HG03378 (cell line): ENCODE data around the gene TMEM92.
"Not testable (repeated sequence)": the region's sequence is repeated elsewhere in the genome, so short reads cannot be mapped to it uniquely, and the experiment has no call there.

Source experiments
- ATAC-seq: cut with Tn5 transposase; IDR thresholded peaks from one replicate; pipeline ENCODE4 v1.9.1; 2021; ENCODE audit warnings: mild to moderate bottlenecking, moderate library complexity; ENCODE audit not compliant: unreplicated experiment

Gene TMEM92

GRCh38 chr17:50297407-50297865, 23.2 kb downstream of the TMEM92 start:
- ATAC-seq, result no peak

DNA sequence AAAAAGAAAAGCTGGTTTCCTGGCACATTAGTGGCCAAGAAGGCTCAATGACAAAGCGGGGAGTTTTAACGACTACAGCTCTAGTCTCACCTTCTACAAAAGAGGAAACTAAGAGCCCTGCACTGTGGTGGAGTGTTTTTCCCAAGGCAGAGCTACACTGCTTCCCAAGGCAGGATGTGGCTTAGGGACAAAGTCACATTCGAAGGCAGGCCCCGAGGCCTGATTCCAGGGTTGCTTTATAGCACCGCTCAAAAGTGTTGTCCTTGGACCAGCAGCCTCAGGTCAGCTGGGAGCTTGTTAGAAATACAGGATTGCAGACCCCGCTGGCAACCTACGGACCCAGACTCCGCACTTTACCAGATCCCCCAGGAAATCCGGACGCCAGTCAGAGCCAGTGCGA, 23.8 kb downstream of the TMEM92 start:
- no peak for ATAC-seq

GRCh38 chr17:50299776-50300175, 25.5 kb downstream of the TMEM92 start:
- ATAC-seq, result no peak

DNA sequence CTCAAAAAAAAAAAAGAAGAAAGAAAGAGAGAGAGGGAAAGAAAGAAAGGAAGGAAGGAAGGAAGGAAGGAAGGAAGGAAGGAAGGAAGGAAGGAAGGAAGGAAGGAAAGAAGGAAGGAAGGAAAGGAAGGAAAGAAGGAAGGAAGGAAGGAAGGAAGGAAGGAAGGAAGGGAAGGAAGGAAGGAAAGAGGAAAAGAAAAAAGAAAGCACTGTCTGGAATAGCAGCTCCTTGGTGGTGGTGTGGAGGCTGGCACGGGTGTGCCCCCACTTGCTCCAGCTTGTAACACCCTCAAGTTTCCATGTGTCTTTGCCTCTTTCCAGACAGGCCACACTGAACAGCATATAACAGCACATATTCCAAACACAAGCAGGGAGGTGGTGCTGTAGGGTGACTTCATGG, 26.6 kb downstream of the TMEM92 start:
- ATAC-seq, result not testable (repeated sequence)

GRCh38 chr17:50301891-50302584, 27.8 kb downstream of the TMEM92 start:
- no peak for ATAC-seq

DNA sequence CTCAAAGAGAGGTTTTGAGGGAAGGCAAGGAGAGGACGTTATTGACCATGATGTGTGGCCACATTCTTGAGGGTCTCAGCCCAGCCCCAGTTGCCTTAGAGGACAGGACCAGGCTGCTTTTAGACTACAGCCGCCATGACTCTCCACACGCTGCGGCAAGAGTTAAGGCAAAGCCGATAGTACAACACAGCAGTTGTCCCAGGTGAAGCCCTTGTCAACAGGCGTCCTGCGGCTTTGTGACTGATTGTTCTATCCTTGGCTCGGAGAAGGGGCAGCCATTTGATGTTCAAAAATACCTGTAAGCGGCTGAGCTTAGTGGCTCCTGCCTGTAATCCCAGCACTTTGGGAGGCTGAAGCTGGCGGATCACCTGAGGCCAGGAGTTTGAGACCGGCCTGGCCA, 28.8 kb downstream of the TMEM92 start:
- ATAC-seq, result no peak

DNA sequence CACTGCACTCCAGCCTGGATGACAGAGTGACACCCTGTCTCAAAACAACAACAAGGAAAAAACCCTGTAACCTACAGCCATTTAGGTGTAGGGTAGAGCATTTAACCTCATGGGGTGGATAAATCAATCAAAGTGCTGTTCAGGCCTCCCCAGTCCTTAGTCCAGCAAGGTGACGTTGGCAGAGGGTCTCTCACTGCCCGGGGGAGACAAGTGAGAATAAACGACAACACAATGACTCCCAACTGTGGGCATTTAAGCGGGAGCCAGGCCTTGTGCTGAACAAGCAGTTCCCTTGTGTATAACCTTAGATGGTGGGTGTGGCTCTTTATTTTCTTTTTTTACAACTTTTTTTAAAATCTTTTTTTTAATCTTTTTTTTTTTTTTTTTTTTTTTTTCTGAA, 29.3 kb downstream of the TMEM92 start:
- ATAC-seq, result no peak

DNA sequence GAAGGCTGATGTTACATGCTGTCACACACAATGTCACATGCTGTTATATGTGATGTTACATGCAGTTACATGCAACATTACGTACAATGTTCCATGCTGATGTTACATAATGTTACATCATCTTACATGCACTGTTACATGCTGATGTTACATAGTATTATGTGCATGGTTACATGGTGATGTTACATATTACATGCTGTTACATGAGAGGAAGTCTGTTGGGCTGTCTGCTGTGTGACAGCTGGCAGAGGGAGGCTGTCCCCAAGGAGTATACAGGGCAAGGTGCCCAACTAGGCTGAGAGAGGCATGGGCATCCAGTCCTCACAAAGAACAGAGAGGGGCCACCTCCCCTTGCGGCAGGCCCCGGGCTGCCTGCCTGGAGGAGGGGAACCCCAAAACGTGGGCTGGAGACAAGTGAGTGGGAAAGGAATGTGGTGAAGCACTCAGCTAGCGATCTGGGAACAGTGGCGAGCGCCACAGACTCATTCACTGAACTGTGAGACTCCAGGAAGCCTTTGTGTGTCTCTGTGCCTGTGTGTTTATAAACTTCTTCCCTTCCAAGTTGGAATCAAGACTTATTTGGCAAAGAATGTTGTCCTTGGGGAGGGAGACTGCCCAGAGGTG, 30.6 kb downstream of the TMEM92 start:
- ATAC-seq, result no peak

GRCh38 chr17:50307654-50308053, 33.4 kb downstream of the TMEM92 start:
- no peak for ATAC-seq

- no peak for ATAC-seq
Measured at GRCh38 chr17:50308666-50309065, 34.4 kb downstream of the TMEM92 start.

GRCh38 chr17:50310455-50311111, 36.3 kb downstream of the TMEM92 start:
- no peak for ATAC-seq

DNA sequence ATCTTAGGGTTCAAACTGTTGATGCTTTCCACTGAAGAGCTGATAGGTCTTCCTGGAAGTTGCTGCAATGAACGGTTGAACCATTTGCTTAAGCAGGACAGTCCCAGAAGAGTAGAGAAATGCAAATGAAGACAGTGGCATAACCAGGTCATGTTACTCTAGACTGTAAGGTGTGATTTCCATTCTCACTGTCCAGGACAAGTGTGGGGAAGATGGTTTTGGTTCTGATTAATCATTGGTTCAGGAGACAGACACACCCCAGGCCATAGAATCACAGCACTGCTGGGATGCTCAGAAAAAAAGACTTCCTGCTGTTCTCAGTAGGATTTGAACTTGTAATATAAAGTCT, 36.8 kb downstream of the TMEM92 start:
- ATAC-seq, result peak; percentile 67

- no peak for ATAC-seq
Measured at GRCh38 chr17:50311483-50311882, 37.2 kb downstream of the TMEM92 start.

DNA sequence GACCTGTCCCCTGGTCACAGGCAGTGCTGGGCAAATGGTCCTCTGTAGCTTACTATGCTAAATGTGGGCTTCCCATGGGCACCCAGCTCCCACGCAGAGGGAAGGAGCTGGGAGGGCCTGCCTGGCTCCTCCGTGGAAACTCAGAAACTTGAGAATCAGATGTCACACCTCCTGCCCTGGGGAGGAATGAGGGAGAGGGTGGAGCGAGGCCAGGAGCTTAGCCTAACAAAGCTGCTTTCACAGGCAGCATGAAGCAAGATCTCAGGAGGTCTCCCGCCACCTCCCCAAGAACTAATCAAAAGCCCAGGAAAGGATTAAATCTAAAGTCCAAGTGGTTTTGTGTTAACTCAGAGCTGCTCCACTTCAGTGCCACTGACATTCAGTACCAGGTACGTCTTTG, 38.0 kb downstream of the TMEM92 start:
- no peak for ATAC-seq

GRCh38 chr17:50314456-50315011, 40.3 kb downstream of the TMEM92 start:
- ATAC-seq, result no peak

DNA sequence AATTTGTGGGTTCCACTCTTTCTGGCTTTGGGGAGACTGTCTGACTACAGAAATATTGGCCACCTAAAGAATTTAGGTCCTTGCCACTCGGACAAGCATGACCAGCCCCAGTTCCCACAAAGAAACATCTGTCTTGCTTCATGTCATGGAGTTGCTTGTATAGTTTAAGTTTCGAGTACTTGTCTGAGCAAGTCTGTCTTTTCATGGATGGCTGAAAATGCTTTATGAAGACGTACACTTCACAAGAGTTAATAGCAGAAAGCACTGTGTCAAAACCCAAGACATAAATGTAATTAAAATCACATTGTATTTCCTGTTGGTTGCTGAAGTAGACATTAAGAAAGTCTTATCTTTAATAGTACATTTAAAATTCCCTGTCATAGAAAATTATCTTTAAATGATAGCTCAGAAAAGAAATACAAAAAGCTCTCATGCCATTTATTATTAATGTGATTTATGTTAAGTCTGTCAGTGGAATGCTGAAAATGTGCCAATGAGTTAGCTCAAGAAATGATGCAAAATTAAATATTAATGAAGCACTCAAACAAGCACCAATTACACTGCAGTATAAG, 41.8 kb downstream of the TMEM92 start:
- no peak for ATAC-seq

DNA sequence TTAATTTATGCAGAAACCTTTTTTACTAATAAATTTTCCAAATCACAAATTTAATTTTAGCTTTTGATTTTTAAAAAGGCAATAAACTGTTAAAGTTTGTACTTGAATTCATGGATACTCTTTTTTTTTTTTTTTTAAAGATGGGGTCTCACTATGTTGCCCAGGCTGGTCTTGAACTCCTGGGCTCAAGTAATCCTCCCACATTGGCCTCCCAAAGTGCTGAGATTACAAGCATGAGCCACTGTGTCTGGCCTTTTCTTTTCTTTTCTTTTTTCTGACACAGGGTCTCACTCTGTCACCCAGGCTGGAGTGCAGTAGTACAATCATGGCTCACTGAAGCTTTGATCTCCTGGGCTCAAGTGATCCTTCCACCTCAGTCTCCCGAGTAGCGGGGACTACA, 42.4 kb downstream of the TMEM92 start:
- ATAC-seq, result not testable (repeated sequence)

GRCh38 chr17:50317121-50317520, 42.9 kb downstream of the TMEM92 start:
- no peak for ATAC-seq

DNA sequence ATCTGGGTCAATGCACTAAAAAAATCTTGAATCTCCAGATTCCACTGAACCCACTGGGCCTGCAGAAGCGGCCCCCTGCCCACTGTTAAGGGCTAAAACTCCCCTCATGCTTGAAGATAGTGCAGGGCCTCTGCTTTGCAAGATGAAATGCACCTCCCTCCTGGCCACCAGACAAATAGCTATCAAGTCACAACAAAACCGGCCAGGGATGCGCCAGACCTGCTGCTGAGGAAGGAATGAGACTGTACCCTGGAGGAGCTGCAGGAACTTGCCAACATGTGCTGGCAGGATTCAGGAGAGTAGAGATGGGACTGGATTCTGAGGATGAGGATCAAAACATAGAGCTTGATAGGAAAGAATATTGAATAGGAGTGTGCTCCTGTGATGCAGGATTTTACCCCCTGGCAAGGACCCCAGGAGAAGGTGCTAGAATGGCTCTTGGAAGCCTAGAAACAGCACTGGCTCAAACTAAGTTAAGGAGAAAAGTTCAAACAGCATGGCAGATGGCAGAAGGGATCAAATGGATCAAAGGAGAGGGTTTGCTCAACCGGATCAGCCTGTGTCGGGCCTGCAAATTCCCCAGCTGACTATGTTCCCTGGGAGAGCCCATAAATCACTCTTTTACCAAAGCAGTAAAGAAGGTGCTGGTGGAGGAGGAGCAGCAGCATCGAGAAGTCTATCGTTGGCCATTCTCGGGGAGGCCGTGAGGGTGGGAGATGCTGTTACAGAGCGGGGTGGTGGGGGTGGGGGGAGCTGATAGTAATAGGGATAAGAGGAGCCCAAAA, 44.4 kb downstream of the TMEM92 start:
- no peak for ATAC-seq

DNA sequence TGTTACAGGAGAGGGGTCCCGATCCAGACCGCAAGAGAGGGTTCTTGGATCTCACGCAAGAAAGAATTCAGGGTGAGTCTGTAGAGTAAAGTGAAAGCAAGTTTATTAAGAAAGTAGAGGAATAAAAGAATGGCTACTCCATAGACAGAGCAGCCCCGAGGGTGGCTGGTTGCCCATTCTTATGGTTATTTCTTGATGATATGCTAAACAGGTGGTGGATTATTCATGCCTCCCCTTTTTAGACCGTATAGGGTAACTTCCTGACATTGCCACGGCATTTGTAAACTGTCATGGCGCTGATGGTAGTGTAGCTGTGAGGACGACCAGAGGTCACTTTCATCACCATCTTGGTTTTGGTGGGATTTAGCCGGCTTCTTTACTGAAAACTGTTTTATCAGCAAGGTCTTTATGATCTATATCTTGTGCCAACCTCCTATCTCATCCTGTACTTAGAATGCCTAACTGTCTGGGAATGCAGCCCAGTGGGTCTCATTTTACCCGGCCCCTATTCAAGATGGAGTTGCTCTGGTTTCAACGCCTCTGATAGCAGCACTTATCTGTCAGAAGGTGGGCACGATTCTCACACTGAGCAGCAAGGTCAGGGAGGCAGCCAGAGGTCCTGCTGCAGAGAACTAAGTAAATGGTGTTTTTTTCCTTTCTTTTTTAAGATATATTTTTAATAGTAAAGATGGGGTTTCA, 45.2 kb downstream of the TMEM92 start:
- no peak for ATAC-seq
